ENCODE results near the gene TAAR2.
A peak's percentile ranks its signal among the peaks of the same experiment; 100 is the strongest.
"Not testable (repeated sequence)": the region's sequence is repeated elsewhere in the genome, so short reads cannot be mapped to it uniquely, and the experiment has no call there.

Gene TAAR2

GRCh38 chr6:132624175-132624574, at the start of gene TAAR2:
Gene TAAR2 (minus strand): TSS chr6:132624275. CDS start chr6:132624275, 0 bp downstream.
- DNase-seq, result no peak

GRCh38 chr6:132673376-132674094, 49.5 kb upstream of the TAAR2 start:
- DNase-seq, result no peak

GRCh38 chr6:132671295-132671694, 47.2 kb upstream of the TAAR2 start:
- DNase-seq, result no peak

GRCh38 chr6:132669690-132670291, 45.7 kb upstream of the TAAR2 start:
- peak in 3 of 6 experiments; percentile 1 to 41 (median 34) for DNase-seq

- DNase-seq, result no peak
These were observed 42.0 kb upstream of the TAAR2 start for GRCh38 chr6:132666118-132666517.

GRCh38 chr6:132664309-132665034, 40.4 kb upstream of the TAAR2 start:
- DNase-seq, result no peak

- no peak for DNase-seq
These were observed 39.6 kb upstream of the TAAR2 start for GRCh38 chr6:132663661-132664060.

GRCh38 chr6:132661906-132662305, 37.8 kb upstream of the TAAR2 start:
- no peak for DNase-seq

GRCh38 chr6:132659082-132659481, 35.0 kb upstream of the TAAR2 start, which contains the start of gene TAAR1:
Gene TAAR1 (minus strand): TSS chr6:132659182. CDS start chr6:132646003, 13,179 bp downstream.
- no peak for DNase-seq

- no peak for DNase-seq
These were observed 27.0 kb upstream of the TAAR2 start for GRCh38 chr6:132651062-132651461.

GRCh38 chr6:132650429-132650828, 26.4 kb upstream of the TAAR2 start:
- no peak for DNase-seq

- no peak for DNase-seq
These were observed 24.8 kb upstream of the TAAR2 start for GRCh38 chr6:132648828-132649227.

GRCh38 chr6:132648356-132648755, 24.3 kb upstream of the TAAR2 start:
- DNase-seq, result peak in 1 of 6 experiments; percentile 2

GRCh38 chr6:132643547-132643946, 19.5 kb upstream of the TAAR2 start:
- no peak for DNase-seq

GRCh38 chr6:132637135-132637534, 13.1 kb upstream of the TAAR2 start:
- not testable (repeated sequence) for DNase-seq

- not testable (repeated sequence) for DNase-seq
These were observed 11.8 kb upstream of the TAAR2 start for GRCh38 chr6:132635906-132636305.

- not testable (repeated sequence) for DNase-seq
These were observed 11.2 kb upstream of the TAAR2 start for GRCh38 chr6:132635288-132635687.

- DNase-seq, result no peak
These were observed 10.7 kb upstream of the TAAR2 start for GRCh38 chr6:132634796-132635195.

- DNase-seq, result no peak
These were observed 9.3 kb upstream of the TAAR2 start for GRCh38 chr6:132633362-132633761.

GRCh38 chr6:132623106-132623845, 799 bp downstream of the TAAR2 start:
- no peak for DNase-seq

- no peak for DNase-seq
These were observed 7.4 kb downstream of the TAAR2 start for GRCh38 chr6:132616677-132617076.

- no peak for DNase-seq
These were observed 9.5 kb downstream of the TAAR2 start for GRCh38 chr6:132614554-132614953.
